PFSK-1 (cell line): ENCODE data around the gene ELAVL2.

ENCODE experiments used
- FOXP2 ChIP-seq: optimal IDR thresholded peaks from 2 replicates; pipeline ENCODE3; 2011; ENCODE audit warnings: borderline replicate concordance, control low read depth, inconsistent platforms; ENCODE audit not compliant: insufficient read depth; ENCODE audit errors: extremely low read length, extremely low read depth
- POLR2AphosphoS5 ChIP-seq: IDR thresholded peaks from 2 replicates; pipeline ENCODE4 v1.6.1; 2012; ENCODE audit warnings: low read depth, mild to moderate bottlenecking, control low read depth, low read length, moderate library complexity
- SIN3A ChIP-seq: IDR thresholded peaks from 2 replicates; pipeline ENCODE4 v1.6.1; 2012; ENCODE audit warnings: mild to moderate bottlenecking, low read length, moderate library complexity, borderline replicate concordance; ENCODE audit not compliant: insufficient read depth
- TAF1 ChIP-seq: IDR thresholded peaks from 2 replicates; pipeline ENCODE4 v1.6.1; 2012; ENCODE audit warnings: low read length, control low read depth, borderline replicate concordance; ENCODE audit not compliant: insufficient read depth
- TF ChIP-seq, protein P1 (sequence below), 2 experiments: IDR thresholded peaks; 2 replicates each; pipeline versions ENCODE4 v1.6.1 to v1.8.0; 2011 to 2012; ENCODE audit warnings: low read depth in 2 of 2, low read length in 2 of 2, control low read depth in 1 of 2, inconsistent platforms in 1 of 2, mild to moderate bottlenecking in 1 of 2, moderate library complexity in 1 of 2; ENCODE audit not compliant: insufficient read depth in 1 of 2

Gene ELAVL2

DNA sequence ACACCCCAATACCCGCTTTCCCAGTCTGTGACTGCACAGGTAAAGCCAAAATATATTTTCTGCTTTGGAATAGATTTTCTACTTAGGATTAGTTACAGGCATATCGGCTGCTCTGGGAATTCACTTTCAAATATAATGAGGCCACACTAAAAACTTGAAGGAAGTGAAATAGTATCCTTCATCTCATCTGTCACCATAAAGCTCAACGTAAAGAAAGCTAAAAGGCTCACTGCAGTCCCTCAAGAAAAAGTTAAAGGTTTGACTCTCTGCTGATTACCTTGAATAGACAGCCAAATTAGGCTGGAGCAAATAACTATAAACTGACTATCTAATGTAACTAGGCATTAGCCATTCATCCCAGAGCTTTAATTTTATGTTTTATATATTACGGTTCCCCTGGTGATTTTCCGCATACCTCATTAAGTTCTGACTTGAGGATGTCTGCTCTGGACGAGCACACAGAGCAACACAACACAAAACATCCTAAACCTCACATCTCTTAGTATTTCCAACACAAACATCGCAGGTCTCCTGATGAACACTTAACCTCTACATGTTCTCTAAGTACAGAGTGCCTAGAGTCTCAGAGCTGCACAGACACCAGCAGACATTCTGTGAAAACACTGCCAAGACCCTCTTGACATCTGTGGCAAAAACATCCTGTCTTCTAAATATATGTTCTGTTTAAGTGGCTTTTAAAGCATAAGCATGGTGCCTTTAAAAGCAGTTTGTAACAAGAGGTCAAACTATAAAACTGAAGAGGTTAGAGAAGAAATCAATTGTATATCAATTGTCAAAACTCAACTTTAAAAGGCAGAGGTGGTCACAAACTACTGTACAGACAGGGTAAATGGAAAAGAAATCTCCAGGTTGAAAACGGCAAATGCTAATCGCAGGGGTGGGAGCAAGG is 35.4 kb downstream of the ELAVL2 start:
- TF ChIP-seq, protein P1, sequence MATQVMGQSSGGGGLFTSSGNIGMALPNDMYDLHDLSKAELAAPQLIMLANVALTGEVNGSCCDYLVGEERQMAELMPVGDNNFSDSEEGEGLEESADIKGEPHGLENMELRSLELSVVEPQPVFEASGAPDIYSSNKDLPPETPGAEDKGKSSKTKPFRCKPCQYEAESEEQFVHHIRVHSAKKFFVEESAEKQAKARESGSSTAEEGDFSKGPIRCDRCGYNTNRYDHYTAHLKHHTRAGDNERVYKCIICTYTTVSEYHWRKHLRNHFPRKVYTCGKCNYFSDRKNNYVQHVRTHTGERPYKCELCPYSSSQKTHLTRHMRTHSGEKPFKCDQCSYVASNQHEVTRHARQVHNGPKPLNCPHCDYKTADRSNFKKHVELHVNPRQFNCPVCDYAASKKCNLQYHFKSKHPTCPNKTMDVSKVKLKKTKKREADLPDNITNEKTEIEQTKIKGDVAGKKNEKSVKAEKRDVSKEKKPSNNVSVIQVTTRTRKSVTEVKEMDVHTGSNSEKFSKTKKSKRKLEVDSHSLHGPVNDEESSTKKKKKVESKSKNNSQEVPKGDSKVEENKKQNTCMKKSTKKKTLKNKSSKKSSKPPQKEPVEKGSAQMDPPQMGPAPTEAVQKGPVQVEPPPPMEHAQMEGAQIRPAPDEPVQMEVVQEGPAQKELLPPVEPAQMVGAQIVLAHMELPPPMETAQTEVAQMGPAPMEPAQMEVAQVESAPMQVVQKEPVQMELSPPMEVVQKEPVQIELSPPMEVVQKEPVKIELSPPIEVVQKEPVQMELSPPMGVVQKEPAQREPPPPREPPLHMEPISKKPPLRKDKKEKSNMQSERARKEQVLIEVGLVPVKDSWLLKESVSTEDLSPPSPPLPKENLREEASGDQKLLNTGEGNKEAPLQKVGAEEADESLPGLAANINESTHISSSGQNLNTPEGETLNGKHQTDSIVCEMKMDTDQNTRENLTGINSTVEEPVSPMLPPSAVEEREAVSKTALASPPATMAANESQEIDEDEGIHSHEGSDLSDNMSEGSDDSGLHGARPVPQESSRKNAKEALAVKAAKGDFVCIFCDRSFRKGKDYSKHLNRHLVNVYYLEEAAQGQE (IDR thresholded peaks at IDR 0.05; ENCODE audit: insufficient read depth in 1 of 2, low read depth in 2 of 2, low read length in 2 of 2), result no peak
- TF ChIP-seq SIN3A (no peak), POLR2AphosphoS5 (no peak), FOXP2 (no peak), TAF1 (no peak)

DNA sequence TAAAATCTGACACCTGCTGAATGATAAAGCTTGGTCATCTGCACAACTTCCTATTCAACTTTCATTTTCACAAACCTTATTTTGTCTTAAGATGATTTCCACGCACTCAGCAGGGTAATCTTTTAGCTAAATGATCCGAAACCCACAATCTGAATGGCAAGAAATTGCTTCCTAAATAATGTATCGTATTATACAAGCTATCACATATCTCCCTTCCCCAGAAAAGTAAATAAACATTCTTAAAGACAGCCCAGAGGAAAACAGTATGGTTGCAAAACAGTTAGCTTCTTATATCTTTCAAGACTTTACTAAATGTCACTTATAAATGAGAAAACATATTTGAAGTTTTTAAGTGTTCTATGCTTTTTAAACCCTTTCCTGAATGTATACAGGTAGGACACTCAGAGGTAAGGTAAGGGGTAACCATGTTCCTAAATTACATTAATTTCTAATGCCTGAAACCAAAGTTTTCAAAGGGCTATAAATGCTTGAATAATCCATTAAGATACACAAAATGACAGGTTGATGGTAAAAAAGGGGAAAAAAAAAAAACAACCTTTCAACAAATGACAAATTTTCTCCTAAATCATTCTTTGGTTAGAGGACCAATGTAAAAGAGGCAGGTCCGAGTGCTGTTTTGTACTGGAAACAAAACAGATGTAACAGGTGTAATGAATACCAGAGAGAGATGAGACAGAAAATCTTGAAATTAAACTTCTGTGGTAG is 36.3 kb downstream of the ELAVL2 start:
- TF ChIP-seq FOXP2, result no peak
- no peak for TF ChIP-seq SIN3A
- TF ChIP-seq TAF1, result no peak
- TF ChIP-seq POLR2AphosphoS5, result no peak

DNA sequence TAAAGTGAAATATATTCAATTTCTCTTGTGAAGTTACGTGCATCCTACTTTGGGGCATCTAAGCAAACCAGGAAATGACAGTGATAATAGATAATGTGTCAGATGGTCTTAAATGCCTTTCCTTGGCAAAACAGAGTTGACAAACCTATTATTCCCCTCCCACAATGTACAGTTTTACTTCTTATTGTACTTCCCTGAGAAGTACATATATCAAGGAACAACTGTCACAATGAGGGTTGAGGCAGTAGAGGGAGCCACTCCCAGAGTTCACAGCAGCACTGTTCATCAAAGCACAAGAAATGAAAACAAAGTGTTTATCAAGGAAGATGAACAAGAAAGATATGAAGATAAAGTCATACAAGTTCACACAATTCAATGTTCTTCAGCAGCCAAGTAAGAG is 41.1 kb downstream of the ELAVL2 start:
- TF ChIP-seq, protein P1 (IDR thresholded peaks at IDR 0.05; ENCODE audit: insufficient read depth in 1 of 2, low read depth in 2 of 2, low read length in 2 of 2), result no peak
- TF ChIP-seq FOXP2 (no peak), SIN3A (no peak), POLR2AphosphoS5 (no peak)

DNA sequence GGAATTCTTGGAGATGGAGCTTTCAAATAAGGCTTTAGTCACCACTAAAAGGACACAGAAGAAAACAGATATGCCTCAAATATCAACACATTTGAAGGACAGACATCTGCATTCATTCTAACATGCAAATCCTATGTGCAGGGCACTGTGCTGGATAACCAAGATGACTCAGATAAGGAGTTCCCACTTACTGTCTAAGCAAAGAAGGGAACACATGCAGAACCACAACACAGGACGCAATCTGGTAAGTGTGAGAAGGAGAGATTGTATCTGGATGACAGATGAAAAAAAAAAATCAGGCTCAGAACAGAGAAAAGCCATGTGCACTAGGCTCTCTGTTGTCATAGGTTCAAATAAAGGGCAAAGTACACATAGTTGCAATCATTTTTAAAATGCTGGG is 42.5 kb downstream of the ELAVL2 start:
- TF ChIP-seq FOXP2 (no peak), TAF1 (no peak), POLR2AphosphoS5 (no peak), SIN3A (no peak)
- TF ChIP-seq, protein P1 (IDR thresholded peaks at IDR 0.05; ENCODE audit: insufficient read depth in 1 of 2, low read depth in 2 of 2, low read length in 2 of 2), result no peak

DNA sequence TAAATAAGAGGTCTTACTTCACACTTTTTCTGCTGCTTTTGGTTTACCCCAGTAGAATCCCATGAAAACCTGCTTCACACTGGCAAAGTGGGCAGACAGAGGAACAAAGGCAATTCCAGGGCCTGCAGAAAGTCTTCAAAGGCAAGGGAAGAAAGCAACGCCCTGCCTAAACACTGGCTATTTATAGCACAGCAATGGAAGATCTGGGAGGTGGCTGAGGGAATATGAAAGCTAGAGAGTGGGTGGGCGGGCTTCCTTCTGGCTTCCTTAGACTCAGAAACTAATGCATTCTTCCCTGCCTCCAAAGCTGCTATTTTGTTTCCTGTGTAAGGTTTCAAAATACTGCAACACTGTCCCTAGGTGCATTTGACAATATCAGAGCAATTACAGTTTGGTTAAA is 46.8 kb downstream of the ELAVL2 start:
- TF ChIP-seq SIN3A, result no peak
- TF ChIP-seq, protein P1 (IDR thresholded peaks at IDR 0.05; ENCODE audit: insufficient read depth in 1 of 2, low read depth in 2 of 2, low read length in 2 of 2), result no peak
- TF ChIP-seq FOXP2, result no peak
- no peak for TF ChIP-seq TAF1
- TF ChIP-seq POLR2AphosphoS5, result no peak
